ENCODE data around the gene CNTNAP4.

- TF ChIP-seq CTCF (IDR thresholded peaks at IDR 0.05) (no peak), RARB (CRISPR knock-in tag; IDR thresholded peaks at IDR 0.05) (no peak), POLR2A (IDR thresholded peaks at IDR 0.05; ENCODE audit: low read length) (no peak), MYC (IDR thresholded peaks at IDR 0.05; ENCODE audit: borderline replicate concordance, low read length) (no peak), HDAC2 (IDR thresholded peaks at IDR 0.05) (no peak), HEYL (CRISPR knock-in tag; IDR thresholded peaks at IDR 0.05) (no peak), MAX (IDR thresholded peaks at IDR 0.05) (no peak), FOXS1 (CRISPR knock-in tag; IDR thresholded peaks at IDR 0.05) (no peak), USF2 (IDR thresholded peaks at IDR 0.05) (no peak), NPAS2 (CRISPR knock-in tag; IDR thresholded peaks at IDR 0.05; ENCODE audit: borderline replicate concordance) (no peak)
These were observed 74.2 kb downstream of the CNTNAP4 start for GRCh38 chr16:76351441-76351840.

Measured in A549 (cell line).